ENCODE measurements around the gene HOXB5. TPM values are rescaled to one million over a fixed set of nuclear protein-coding genes. Genes with fewer than 3 reads are reported as not detected.

Gene HOXB5
- total and polyA plus RNA-seq, 11 donors: 0.04 to 1.0 (median 0.17) TPM; not detected in 6

DNA sequence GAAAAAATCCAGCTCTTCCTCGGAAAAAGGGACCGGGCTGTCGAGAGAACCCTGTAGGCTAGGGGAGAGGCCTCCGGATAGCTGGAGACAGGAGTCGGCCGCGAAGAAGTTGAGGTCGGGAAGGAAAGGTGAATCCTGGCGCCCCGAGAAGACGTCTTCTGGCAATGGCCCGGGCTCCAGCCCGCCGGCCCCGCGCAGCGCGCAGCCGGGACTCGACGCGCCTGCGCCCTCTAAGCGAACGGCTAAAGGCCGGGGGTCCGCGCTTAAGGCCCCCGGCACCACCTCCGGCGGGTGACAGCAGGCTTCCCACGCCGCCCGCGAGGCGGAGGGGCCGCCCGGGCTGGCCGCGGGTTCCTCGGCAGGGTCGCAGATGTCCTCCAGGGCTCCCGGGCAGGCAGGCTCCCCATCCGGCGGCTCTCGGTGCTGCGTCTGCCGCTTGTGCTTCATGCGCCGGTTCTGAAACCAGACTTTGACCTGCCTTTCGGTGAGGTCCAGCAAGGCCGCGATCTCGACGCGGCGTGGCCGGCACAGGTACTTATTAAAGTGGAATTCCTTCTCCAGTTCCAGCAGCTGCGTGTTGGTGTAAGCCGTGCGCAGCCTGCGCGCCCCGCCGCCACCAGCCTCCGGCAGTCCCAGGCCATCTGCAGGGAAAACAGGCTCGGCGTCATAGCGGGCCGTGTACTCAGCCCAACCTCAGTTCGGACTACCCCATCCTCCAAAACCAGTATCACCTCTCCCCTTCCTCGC is 50.3 kb downstream of the HOXB5 start:
- DNase-seq: peak in 3 of 5 donors; percentile 43 to 73 (median 43)

DNA sequence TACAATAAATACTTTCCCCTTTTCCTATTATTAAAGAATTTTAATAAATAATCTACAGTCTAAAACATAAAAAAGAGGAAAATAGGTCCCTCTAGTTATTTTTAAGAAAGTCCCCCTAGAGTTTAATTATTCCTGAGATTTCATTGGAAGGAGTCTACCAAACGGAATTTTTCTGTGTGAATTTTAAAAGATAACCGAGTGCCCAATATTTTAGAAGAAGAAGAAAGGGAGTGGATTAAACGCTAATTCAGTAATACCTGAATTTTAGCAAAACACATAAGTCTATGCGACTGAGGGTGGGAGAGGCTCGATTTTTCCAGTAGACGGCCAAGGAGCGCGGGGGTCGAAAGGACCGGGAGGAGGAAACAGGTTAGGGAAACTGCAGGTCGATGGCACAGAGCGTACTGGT is 50.9 kb downstream of the HOXB5 start:
- Histone ChIP-seq H3K36me3 (no peaks in the 10 kb centered on the region), H3K9me3 (no peaks in the 10 kb centered on the region), H3K4me1 (peaks cover 0 to 38% (median 15%) of the 10 kb centered on the region in 12 donors), H3K27me3 (peaks cover 0 to 97% (median 48%) of the 10 kb centered on the region in 9 donors), H3K27ac (peak overlapping the region; percentile 43 to 94 (median 88)), H3K4me3 (peak overlapping the region; percentile 35 to 95 (median 67))
- ATAC-seq (no peak), DNase-seq (no peak)
- TF ChIP-seq CTCF (IDR thresholded peaks at IDR 0.05): no peak
- intact Hi-C loops (cut with DNase I): loop anchor here in 3 of 10 donors (5.0 kb wide), 1 partner anchor 35 kb away; the partner anchor contains the start of gene HOXB4 (in 3 of the 3)
- WGBS, 4 donors: 3 to 8% (median 5%) methylated on average over 12 of the region's 12 CpGs

More for the DNA sequence above, 50.3 kb downstream of the HOXB5 start:
- Histone ChIP-seq H3K27me3 (peaks cover 0 to 95% (median 52%) of the 10 kb centered on the region in 9 donors), H3K4me1 (peaks cover 0 to 42% (median 15%) of the 10 kb centered on the region in 12 donors), H3K4me3 (peak overlapping the region; percentile 35 to 95 (median 67)), H3K9me3 (no peaks in the 10 kb centered on the region), H3K36me3 (no peaks in the 10 kb centered on the region), H3K27ac (peak overlapping the region; percentile 43 to 94 (median 88))
- peak in 3 of 4 donors; percentile 39 to 40 (median 39) for ATAC-seq
- 1% methylated on average over 28 to 72 of the region's 72 CpGs for WGBS, 4 donors
- TF ChIP-seq CTCF (IDR thresholded peaks at IDR 0.05) (peak in 3 of 12 donors; percentile 9 to 30 (median 11)), POLR2A (IDR thresholded peaks at IDR 0.05) (no peak)
- intact Hi-C loops (cut with DNase I): loop anchor here in 3 of 10 donors (5.0 kb wide), 1 partner anchor 34 kb away; the partner anchor contains the start of gene HOXB4 (in 3 of the 3)

DNA sequence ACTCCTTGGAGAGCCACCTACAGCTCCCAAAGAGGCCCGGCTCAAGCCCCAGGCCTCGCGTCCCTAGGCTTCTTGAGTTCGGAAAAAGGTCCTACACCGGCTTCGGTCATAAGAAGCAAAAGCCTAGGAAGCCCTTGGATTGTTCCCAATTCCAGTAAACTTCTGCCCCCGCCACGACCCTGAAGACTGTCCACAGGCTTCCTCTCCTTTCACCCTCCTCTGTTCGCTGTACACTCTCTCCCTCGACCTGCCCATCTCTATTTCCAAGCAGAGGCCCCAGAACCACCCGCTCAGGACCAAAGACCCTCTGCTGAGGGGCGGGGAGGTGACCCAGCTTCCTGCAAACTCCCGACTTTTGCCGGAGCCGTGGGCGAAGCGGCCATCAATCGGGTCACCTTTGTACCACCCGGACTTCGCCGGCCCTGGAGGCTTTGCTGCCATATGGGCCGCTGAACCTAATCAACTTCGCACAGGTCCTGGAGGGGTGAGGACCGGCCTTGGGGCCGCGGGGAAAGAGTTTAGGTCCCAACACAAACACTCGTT is 51.4 kb downstream of the HOXB5 start:
- no peak for TF ChIP-seq POLR2A (IDR thresholded peaks at IDR 0.05)
- TF ChIP-seq CTCF (IDR thresholded peaks at IDR 0.05): no peak
- Histone ChIP-seq H3K4me1 (peaks cover 0 to 36% (median 15%) of the 10 kb centered on the region in 12 donors), H3K9me3 (no peaks in the 10 kb centered on the region), H3K27ac (peak overlapping the region; percentile 43 to 94 (median 88)), H3K4me3 (peak overlapping the region; percentile 35 to 95 (median 67)), H3K36me3 (no peaks in the 10 kb centered on the region), H3K27me3 (peaks cover 0 to 97% (median 45%) of the 10 kb centered on the region in 9 donors)
- DNase-seq (no peak), ATAC-seq (peak in 2 of 4 donors; percentile 4 to 5)
- 6 to 11% (median 10%) methylated on average over 27 of the region's 27 CpGs for WGBS, 4 donors
- intact Hi-C loops (cut with DNase I): loop anchor here in 3 of 10 donors (5.0 kb wide), 1 partner anchor 35 kb away; the partner anchor contains the start of gene HOXB4 (in 3 of the 3)
